ENCODE measurements around the gene EIF4EBP2. TPM values are rescaled to one million over a fixed set of nuclear protein-coding genes. Genes with fewer than 3 reads are reported as not detected.

EIF4EBP2 gene
- total RNA-seq, 1 experiment from 2014 or later: 36.7 TPM

DNA sequence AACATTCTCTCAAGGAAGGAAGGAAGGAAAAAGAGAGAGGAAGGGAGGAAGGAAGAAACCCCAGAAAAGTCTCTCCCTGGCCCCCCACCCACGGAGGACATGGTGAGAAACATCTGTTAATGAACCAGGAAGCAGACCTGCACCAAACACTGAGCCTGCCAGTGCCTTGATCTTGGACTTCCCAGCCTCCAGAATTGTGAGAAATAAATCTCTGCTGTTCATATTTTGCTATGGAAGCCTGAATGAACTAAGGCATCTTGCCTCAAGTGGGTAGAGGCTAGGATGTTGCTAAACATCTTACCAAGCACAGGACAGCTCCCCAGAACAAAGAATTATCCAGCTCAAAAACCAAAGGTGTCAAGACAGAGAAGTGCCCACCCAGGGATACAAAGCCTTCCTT is 40.7 kb upstream of the EIF4EBP2 start (continued):
- no peak for TF ChIP-seq ZBTB33 (IDR thresholded peaks at IDR 0.05; ENCODE audit: extremely low read depth, insufficient replicate concordance, low read length)
- TF ChIP-seq CBX3 (IDR thresholded peaks at IDR 0.05; ENCODE audit: low read depth): no peak
- TF ChIP-seq ELF1 (IDR thresholded peaks at IDR 0.05; ENCODE audit: borderline replicate concordance, low read depth): no peak
- TF ChIP-seq SRF (IDR thresholded peaks at IDR 0.05; ENCODE audit: low read depth): no peak
- TF ChIP-seq TCF7L2 (IDR thresholded peaks at IDR 0.05; ENCODE audit: borderline replicate concordance, extremely low read depth, insufficient read depth, insufficient read length): no peak
- TF ChIP-seq FOSL1 (IDR thresholded peaks at IDR 0.05; ENCODE audit: low read depth): no peak
- no peak for TF ChIP-seq JUND (IDR thresholded peaks at IDR 0.05)
- TF ChIP-seq RAD21 (IDR thresholded peaks at IDR 0.05; ENCODE audit: low read depth): no peak
- no peak for TF ChIP-seq POLR2A (IDR thresholded peaks at IDR 0.05; ENCODE audit: borderline replicate concordance, extremely low read depth, insufficient read depth, insufficient read length)
- no peak for TF ChIP-seq CEBPB (IDR thresholded peaks at IDR 0.05; ENCODE audit: low read depth)
- TF ChIP-seq SP1 (IDR thresholded peaks at IDR 0.05; ENCODE audit: low read depth): no peak
- TF ChIP-seq ZFX (IDR thresholded peaks at IDR 0.05): no peak
- no peak for TF ChIP-seq MAX (IDR thresholded peaks at IDR 0.05)
- TF ChIP-seq YY1 (IDR thresholded peaks at IDR 0.05; ENCODE audit: extremely low read depth, insufficient replicate concordance, low read depth, low read length): no peak
- TF ChIP-seq EGR1 (IDR thresholded peaks at IDR 0.05; ENCODE audit: low read depth): no peak

All from HCT116 (cell line).